Activated T-helper 2 cell treated with anti-CD3 and anti-CD28 coated beads, Interferon-gamma antibody, Interleukin-2, Interleukin-4, amounts not matched to agents 10 μg/mL and 5 μg/mL and 100 μg/mL, durations not matched to agents 14 hours and 24 hours and 36 hours (primary cell): Measurements from ENCODE around the gene TARS1. TPM values are rescaled to one million over a fixed set of nuclear protein-coding genes. Genes with fewer than 3 reads are reported as not detected.

Source experiments
- DNase-seq: peaks from one replicate; pipeline ENCODE4 v3.0.0; 2021; ENCODE audit warnings: low spot score
- H3K27ac Mint-ChIP-seq: one replicate; pipeline ENCODE4 v1.8.0; 2021; ENCODE audit warnings: mixed read lengths
- H3K27me3 Mint-ChIP-seq: one replicate; pipeline ENCODE4 v1.8.0; 2021; ENCODE audit warnings: low read depth, mixed read lengths
- H3K36me3 Mint-ChIP-seq: one replicate; pipeline ENCODE4 v1.8.0; 2021; ENCODE audit warnings: low read depth, mixed read lengths
- H3K4me1 Mint-ChIP-seq: one replicate; pipeline ENCODE4 v1.8.0; 2021; ENCODE audit warnings: low read depth, mixed read lengths
- H3K4me3 Mint-ChIP-seq: one replicate; pipeline ENCODE4 v1.8.0; 2021; ENCODE audit warnings: low read depth, mild to moderate bottlenecking, moderate library complexity, mixed read lengths
- H3K9me3 Mint-ChIP-seq: one replicate; pipeline ENCODE4 v1.8.0; 2021; ENCODE audit warnings: mixed read lengths
- intact Hi-C: fragments of 100-400 bp; cut with micrococcal nuclease; formaldehyde crosslinking; loops from one replicate; pipeline ENCODE4 v1.15.1; 2023
- total RNA-seq: library from RNA; stranded (reverse); gene quantifications from 2 replicates; pipeline ENCODE4 v1.2.3, GENCODE V29; 2022

The TARS1 gene
- total RNA-seq, result 186 and 187 TPM in 2 replicates

DNA sequence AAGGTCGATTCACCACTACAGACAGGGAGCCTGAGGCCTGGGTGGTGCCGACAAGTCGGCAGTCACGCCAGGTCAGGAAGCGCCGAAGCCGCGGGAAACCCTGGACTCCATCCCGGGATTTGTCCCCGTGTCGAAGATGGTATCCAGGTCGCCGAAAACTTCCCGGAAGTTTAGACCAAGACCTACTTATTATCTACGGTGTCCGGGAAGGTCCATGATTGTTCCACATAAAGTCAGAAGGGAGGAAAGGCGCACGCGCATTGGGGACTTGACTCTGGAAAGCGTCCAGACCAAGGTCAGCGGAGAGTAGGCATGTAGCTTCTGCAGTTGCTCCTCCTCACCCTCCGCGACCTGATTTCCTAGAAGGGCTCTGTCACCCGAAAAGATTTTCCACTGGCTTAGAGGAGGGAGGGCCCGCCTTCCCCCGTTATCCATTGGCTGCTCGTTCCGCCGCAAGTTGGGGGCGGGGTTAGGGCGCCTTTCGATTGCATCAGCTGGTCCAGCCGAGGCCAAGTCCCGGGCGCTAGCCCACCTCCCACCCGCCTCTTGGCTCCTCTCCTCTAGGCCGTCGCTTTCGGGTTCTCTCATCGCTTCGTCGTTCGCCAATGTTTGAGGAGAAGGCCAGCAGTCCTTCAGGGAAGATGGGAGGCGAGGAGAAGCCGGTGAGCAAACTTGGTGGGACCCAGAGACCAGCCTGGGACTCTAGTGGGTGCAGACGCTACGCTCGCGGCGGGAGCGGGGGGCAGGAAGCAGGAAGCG lies at the start of gene TARS1:
Gene TARS1, plus strand, starts transcription at position 484 of the 759 bp plus-strand sequence. Its CDS starts 122 bp downstream, at position 606.
- Mint-ChIP-seq H3K27me3 (no peaks in the 10 kb centered on the region), H3K36me3 (peaks cover 23% of the 10 kb centered on the region), H3K4me1 (peaks cover 30% of the 10 kb centered on the region), H3K4me3 (no peak within 1 kb of the TSS), H3K9me3 (no peaks in the 10 kb centered on the region), H3K27ac (no peak within 1 kb of the TSS)
- peak; percentile 94 for DNase-seq
- intact Hi-C loops, result loop anchor here (1.0 to 10.0 kb wide), 4 partner anchors 524 to 1474 kb away; partner anchors contain the start of genes AMACR, BRIX1, RAD1 and SUB1

DNA sequence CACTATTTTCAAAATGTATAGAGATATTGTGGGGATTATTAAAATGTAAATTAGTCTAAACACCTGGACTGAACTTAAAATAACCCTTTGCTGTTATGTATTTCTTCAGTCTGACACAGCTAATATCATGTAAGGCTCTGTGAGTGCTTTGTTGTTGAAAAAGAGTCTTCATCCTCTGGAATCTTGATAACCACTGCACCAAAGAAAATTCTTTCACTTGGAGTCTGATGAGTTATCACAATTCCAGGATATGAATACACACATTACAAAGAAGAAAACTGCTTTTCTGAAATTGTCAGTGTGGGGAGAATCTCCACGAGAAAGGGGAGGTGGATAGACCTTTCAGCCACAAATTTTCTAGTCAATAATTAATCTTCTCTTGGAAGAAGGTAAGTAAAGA lies 42.3 kb upstream of the TARS1 start:
- no peak overlapping the region for H3K4me3 Mint-ChIP-seq
- no peak overlapping the region for H3K27ac Mint-ChIP-seq
- intact Hi-C loops, result no loop called here
- H3K9me3 Mint-ChIP-seq, result no peaks in the 10 kb centered on the region
- no peak for DNase-seq
- H3K4me1 Mint-ChIP-seq, result no peaks in the 10 kb centered on the region
- H3K36me3 Mint-ChIP-seq, result no peaks in the 10 kb centered on the region
- H3K27me3 Mint-ChIP-seq, result no peaks in the 10 kb centered on the region

DNA sequence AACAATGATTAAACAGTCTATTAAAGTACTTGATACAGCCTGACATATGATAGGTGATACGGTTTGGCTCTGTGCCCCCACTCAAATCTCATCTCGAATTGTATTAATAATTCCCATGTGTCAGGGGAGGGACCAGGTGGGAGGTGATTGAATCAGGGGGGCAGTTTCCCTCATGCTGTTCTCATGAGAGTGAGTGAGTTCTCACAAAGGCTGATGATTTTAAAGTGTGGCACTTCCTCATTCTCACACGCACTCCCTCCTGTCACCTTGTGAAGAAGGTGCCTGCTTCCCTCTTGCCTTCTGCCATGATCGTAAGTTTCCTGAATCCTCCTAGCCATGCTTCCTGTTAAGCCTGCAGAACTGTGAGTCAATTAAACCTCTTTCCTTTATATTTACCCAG lies 40.1 kb upstream of the TARS1 start:
- Mint-ChIP-seq H3K4me3 (no peak overlapping the region), H3K4me1 (peaks cover 1% of the 10 kb centered on the region), H3K9me3 (no peaks in the 10 kb centered on the region), H3K36me3 (no peaks in the 10 kb centered on the region), H3K27me3 (no peaks in the 10 kb centered on the region), H3K27ac (no peak overlapping the region)
- intact Hi-C loops, result no loop called here
- DNase-seq, result no peak

GRCh38 chr5:33401482-33402390 lies 39.0 kb upstream of the TARS1 start:
- intact Hi-C loops, result no loop called here
- no peaks in the 10 kb centered on the region for H3K36me3 Mint-ChIP-seq

DNA sequence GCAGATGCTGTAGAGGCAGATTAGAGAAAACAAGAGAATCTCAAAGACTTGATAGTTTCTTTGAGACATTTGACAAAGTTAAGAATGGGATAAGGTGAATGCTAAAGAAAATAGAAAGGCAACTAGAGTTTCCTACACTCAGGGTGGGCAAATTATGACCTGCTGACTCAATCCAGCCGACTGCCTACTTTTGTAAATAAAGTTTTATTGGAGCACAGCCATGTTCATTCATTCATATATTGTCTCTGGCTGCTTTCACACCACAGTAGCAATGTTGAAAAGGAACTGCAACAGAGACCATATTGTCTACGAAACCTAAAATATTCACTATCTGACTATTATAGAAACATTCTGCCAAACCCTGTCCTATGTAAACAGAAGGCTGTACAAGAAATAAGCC lies 37.6 kb upstream of the TARS1 start:
- Mint-ChIP-seq H3K27me3 (no peaks in the 10 kb centered on the region), H3K9me3 (no peaks in the 10 kb centered on the region), H3K36me3 (no peaks in the 10 kb centered on the region), H3K4me1 (peaks cover 1% of the 10 kb centered on the region), H3K4me3 (no peak overlapping the region), H3K27ac (no peak overlapping the region)
- intact Hi-C loops, result no loop called here
- no peak for DNase-seq

More at GRCh38 chr5:33401482-33402390, 39.0 kb upstream of the TARS1 start:
- H3K4me1 Mint-ChIP-seq, result peaks cover 1% of the 10 kb centered on the region
- no peaks in the 10 kb centered on the region for H3K27me3 Mint-ChIP-seq
- DNase-seq, result no peak
- no peak overlapping the region for H3K4me3 Mint-ChIP-seq
- no peaks in the 10 kb centered on the region for H3K9me3 Mint-ChIP-seq
- H3K27ac Mint-ChIP-seq, result no peak overlapping the region

DNA sequence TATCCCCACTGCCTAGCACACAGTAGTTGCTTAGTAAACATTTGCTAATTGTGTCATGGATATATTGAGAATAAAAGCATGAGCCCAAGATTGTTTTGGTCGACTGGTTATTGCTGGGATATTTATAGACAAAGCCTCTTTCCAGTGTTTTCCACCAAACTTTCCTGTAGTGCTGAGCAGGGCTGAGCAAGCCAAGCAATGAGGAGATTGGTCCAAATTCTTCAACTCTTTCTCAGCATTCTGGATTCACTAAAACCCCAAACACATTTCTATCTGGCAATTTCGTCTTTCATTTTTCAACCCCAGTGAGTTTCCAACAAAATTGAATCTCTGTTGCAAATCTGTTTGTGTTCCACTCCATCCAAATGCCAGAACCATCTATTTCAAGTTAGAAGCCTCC lies 31.9 kb upstream of the TARS1 start:
- Mint-ChIP-seq H3K27me3 (no peaks in the 10 kb centered on the region), H3K36me3 (no peaks in the 10 kb centered on the region), H3K9me3 (no peaks in the 10 kb centered on the region), H3K27ac (no peak overlapping the region), H3K4me3 (no peak overlapping the region), H3K4me1 (peaks cover 1% of the 10 kb centered on the region)
- DNase-seq, result no peak
- intact Hi-C loops, result no loop called here

DNA sequence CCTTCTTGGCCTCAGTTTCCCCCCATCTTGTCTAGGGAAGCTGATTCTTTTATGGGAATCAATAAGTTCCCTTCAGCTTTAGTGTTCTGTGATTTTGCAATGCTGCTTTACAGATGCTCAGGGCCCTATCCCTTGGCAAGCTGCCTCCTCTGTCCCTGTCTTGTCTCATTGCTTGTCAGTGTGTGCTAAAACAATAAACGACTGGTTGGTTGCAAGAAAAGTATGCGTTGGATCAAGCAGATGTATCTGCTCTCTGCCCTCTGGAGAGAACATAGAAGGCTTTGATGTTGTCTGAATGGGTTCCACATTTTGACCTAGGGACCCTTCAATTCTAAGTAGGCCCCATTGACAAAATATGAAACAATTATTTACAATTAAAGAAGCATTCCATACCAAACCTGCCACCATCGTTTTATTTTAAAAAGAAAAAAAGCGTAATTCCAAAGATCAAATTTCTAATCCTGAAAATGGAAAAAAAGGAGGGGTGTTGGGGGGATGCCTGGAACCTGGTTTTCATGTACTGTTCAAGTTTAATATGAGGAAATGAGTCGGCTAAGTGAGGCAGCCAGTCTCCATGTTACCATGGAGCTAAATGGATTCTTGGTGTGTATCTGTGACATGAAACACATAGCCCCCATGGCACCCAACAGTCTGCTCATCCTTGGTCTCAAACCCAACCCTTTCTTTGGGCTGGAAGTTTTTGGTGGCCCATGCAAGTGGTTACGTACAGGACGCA lies 31.2 kb upstream of the TARS1 start:
- no peak for DNase-seq
- H3K27me3 Mint-ChIP-seq, result no peaks in the 10 kb centered on the region
- intact Hi-C loops, result no loop called here
- no peaks in the 10 kb centered on the region for H3K4me1 Mint-ChIP-seq
- H3K9me3 Mint-ChIP-seq, result no peaks in the 10 kb centered on the region
- H3K27ac Mint-ChIP-seq, result no peak overlapping the region
- H3K4me3 Mint-ChIP-seq, result no peak overlapping the region
- H3K36me3 Mint-ChIP-seq, result no peaks in the 10 kb centered on the region

DNA sequence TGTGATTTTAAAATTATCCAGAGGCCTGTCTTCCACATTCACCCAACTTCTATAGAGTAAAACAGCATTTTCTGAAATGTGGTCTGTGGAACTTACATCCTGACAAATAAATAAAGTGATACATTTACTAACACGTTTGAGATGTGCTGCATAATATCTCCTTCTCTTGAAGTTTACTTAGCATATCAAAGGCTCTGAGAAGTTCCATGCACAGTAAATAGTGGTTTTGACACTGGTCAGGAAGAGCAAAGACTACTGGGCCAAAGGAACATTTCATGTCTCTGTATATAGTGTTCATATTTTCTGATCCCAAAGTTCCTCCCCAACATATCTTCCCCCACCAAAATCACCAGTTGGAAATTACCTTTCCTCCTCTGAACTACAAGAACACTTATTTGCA lies 30.5 kb upstream of the TARS1 start:
- intact Hi-C loops, result no loop called here
- H3K4me1 Mint-ChIP-seq, result no peaks in the 10 kb centered on the region
- H3K4me3 Mint-ChIP-seq, result no peak overlapping the region
- no peaks in the 10 kb centered on the region for H3K9me3 Mint-ChIP-seq
- no peaks in the 10 kb centered on the region for H3K36me3 Mint-ChIP-seq
- H3K27ac Mint-ChIP-seq, result no peak overlapping the region
- H3K27me3 Mint-ChIP-seq, result no peaks in the 10 kb centered on the region
- DNase-seq, result no peak

GRCh38 chr5:33411498-33411897 lies 29.3 kb upstream of the TARS1 start:
- Mint-ChIP-seq H3K4me1 (no peaks in the 10 kb centered on the region), H3K4me3 (no peak overlapping the region), H3K27me3 (no peaks in the 10 kb centered on the region), H3K36me3 (no peaks in the 10 kb centered on the region), H3K27ac (no peak overlapping the region), H3K9me3 (no peaks in the 10 kb centered on the region)
- intact Hi-C loops, result no loop called here
- DNase-seq, result no peak

- intact Hi-C loops, result no loop called here
- Mint-ChIP-seq H3K9me3 (no peaks in the 10 kb centered on the region), H3K4me1 (no peaks in the 10 kb centered on the region), H3K4me3 (no peak overlapping the region), H3K27me3 (peaks cover 5% of the 10 kb centered on the region), H3K27ac (no peak overlapping the region), H3K36me3 (no peaks in the 10 kb centered on the region)
- no peak for DNase-seq
Measured at GRCh38 chr5:33415811-33416354, 24.9 kb upstream of the TARS1 start.

DNA sequence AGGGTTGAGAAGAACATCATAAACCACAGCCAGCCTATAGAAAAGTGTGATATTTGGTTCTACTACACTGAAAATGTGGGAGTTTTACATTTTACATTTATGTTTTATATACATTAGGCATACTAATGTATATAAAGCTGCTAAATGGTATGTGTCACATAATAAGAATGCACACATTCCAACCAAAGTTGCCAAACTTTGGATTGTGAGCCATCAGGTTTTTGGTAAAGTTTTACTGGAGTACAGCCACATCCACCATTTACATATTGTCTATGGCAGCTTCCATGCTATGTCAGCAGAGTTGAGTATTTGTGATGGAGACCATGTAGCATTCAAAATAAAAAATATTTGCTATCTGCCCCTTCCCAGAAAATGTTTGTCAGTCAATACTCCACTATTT lies 23.1 kb upstream of the TARS1 start:
- H3K27me3 Mint-ChIP-seq, result peaks cover 7% of the 10 kb centered on the region
- intact Hi-C loops, result no loop called here
- H3K9me3 Mint-ChIP-seq, result no peaks in the 10 kb centered on the region
- no peak for DNase-seq
- no peak overlapping the region for H3K27ac Mint-ChIP-seq
- no peaks in the 10 kb centered on the region for H3K36me3 Mint-ChIP-seq
- no peak overlapping the region for H3K4me3 Mint-ChIP-seq
- H3K4me1 Mint-ChIP-seq, result no peaks in the 10 kb centered on the region

GRCh38 chr5:33420946-33421345 lies 19.8 kb upstream of the TARS1 start:
- intact Hi-C loops, result no loop called here
- Mint-ChIP-seq H3K4me3 (no peak overlapping the region), H3K27ac (no peak overlapping the region), H3K36me3 (no peaks in the 10 kb centered on the region), H3K4me1 (no peaks in the 10 kb centered on the region), H3K27me3 (peaks cover 7% of the 10 kb centered on the region), H3K9me3 (no peaks in the 10 kb centered on the region)
- no peak for DNase-seq
